ENCODE data around the gene METTL21C. TPM values are rescaled to one million over a fixed set of nuclear protein-coding genes. Genes with fewer than 3 reads are reported as not detected.
A peak's percentile ranks its signal among the peaks of the same experiment; 100 is the strongest.

METTL21C gene
- total RNA-seq, 6 experiments from 2014 or later, result not detected

DNA sequence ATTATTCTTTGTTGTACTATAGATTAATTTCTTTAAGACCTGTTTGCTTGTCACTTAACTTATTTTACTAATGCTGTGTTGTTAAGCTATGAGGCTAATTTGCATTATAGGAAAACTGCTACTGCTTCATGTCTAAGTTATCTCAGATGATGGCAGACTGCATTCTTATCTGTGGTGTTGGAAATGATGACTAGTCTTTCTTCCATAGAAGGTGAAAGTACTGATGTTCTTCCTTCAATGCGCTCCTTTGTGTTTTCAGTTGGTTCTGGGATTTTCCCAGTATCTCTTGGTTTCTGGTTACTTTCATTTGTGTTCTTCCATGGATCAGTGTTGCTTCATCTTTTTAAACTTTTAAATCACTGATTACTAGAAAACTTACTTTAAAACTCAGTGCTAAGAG lies 51.2 kb downstream of the METTL21C start:
- TF ChIP-seq, protein P1, sequence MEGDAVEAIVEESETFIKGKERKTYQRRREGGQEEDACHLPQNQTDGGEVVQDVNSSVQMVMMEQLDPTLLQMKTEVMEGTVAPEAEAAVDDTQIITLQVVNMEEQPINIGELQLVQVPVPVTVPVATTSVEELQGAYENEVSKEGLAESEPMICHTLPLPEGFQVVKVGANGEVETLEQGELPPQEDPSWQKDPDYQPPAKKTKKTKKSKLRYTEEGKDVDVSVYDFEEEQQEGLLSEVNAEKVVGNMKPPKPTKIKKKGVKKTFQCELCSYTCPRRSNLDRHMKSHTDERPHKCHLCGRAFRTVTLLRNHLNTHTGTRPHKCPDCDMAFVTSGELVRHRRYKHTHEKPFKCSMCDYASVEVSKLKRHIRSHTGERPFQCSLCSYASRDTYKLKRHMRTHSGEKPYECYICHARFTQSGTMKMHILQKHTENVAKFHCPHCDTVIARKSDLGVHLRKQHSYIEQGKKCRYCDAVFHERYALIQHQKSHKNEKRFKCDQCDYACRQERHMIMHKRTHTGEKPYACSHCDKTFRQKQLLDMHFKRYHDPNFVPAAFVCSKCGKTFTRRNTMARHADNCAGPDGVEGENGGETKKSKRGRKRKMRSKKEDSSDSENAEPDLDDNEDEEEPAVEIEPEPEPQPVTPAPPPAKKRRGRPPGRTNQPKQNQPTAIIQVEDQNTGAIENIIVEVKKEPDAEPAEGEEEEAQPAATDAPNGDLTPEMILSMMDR (IDR thresholded peaks at IDR 0.05), result no peak
- Mint-ChIP-seq H3K9me3 (no peaks in the 10 kb centered on the region), H3K27ac (0 out of 2 replicates have a peak overlapping the region, but pooled peaks have one; percentile 1), H3K4me1 (ENCODE audit: low read depth) (no peaks in the 10 kb centered on the region), H3K27me3 (ENCODE audit: insufficient read depth) (no peaks in the 10 kb centered on the region), H3K4me3 (no peak overlapping the region), H3K36me3 (ENCODE audit: low read depth) (peaks cover 14% of the 10 kb centered on the region)
- no peak for DNase-seq

DNA sequence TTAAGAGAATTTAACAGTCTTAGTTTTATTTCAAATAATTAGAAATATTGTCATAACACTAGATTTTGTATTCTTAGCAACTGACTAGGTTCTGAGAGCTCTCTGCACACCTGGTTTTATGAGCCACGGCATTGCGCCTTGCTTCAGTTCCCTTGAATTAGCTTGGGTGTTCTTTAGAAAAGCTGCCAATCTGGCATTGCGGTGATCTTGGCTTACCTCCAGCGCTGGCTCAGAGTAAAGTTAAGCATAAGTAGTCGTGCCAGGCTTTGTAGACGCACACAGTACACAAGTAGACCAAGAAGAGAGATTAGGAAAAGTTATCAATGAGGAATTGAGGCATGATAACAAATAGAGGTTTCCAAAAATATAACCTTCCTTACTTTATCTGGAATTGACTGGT lies 52.4 kb downstream of the METTL21C start:
- Mint-ChIP-seq H3K36me3 (ENCODE audit: low read depth) (peaks cover 26% of the 10 kb centered on the region), H3K9me3 (no peaks in the 10 kb centered on the region), H3K27me3 (ENCODE audit: insufficient read depth) (no peaks in the 10 kb centered on the region), H3K4me1 (ENCODE audit: low read depth) (no peaks in the 10 kb centered on the region), H3K4me3 (no peak overlapping the region), H3K27ac (no peak overlapping the region)
- TF ChIP-seq, protein P1 (IDR thresholded peaks at IDR 0.05), result no peak
- DNase-seq, result no peak

DNA sequence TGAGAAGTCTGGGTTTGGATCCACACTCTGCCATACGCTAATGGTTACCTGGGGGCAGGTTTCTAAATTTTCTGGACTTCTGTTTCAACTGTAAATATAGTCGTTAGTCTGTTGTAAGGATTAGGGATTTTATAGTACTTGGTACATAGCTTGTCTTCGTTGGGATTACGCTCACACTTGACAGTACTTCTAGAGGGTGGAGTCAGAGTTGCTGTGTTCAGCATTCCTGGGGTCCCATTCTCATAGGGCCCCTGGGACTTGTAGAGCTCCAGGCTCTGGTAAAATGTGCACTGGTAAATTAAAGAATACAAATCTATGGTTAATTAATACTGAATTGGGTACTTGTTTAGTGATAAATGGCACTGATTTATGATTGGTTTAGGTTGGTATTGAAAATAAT lies 52.8 kb downstream of the METTL21C start:
- no peak for DNase-seq
- Mint-ChIP-seq H3K4me1 (ENCODE audit: low read depth) (no peaks in the 10 kb centered on the region), H3K36me3 (ENCODE audit: low read depth) (peaks cover 28% of the 10 kb centered on the region), H3K27ac (no peak overlapping the region), H3K27me3 (ENCODE audit: insufficient read depth) (no peaks in the 10 kb centered on the region), H3K9me3 (no peaks in the 10 kb centered on the region), H3K4me3 (no peak overlapping the region)
- TF ChIP-seq, protein P1 (IDR thresholded peaks at IDR 0.05), result no peak

DNA sequence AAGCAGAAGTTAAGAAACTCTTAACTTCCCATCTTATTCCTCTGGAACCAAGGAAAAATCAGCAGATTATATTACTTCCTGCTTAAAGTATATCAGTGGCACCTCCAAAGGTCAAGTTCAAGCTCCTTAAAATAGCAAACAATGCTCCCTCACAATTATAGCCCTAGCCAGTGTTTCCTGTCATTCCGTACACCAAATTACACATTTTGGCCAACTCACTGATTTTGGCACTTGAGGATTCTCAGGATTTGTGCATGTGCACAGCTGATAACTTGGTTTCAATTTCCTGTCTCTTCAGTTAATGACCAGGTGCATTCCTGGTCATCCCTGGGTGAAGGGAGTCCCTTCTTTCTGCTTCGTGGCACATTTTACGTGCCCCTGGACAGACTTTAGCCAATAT lies 56.1 kb downstream of the METTL21C start:
- Mint-ChIP-seq H3K9me3 (no peaks in the 10 kb centered on the region), H3K4me3 (no peak overlapping the region), H3K4me1 (ENCODE audit: low read depth) (no peaks in the 10 kb centered on the region), H3K27me3 (ENCODE audit: insufficient read depth) (no peaks in the 10 kb centered on the region; the same call in 1 of the 2 replicates), H3K36me3 (ENCODE audit: low read depth) (peaks cover 39% of the 10 kb centered on the region), H3K27ac (no peak overlapping the region)
- TF ChIP-seq, protein P1 (IDR thresholded peaks at IDR 0.05), result no peak
- no peak for DNase-seq

Other genes starting within 250 kb of the METTL21C start
- gene TPP2, start 98.1 kb downstream of the METTL21C start, total RNA-seq (2021; fragmentation: NEBNext Ultra II Directional; extraction: Animal tissue kit (Norgen Biotek cat#: 25700)), result 10 to 100 TPM; 41.9 to 52.5 (median 44.6) TPM
- gene TEX30, start 78.7 kb upstream of the METTL21C start, total RNA-seq (2021; fragmentation: NEBNext Ultra II Directional; extraction: Animal tissue kit (Norgen Biotek cat#: 25700)), result 10 to 100 TPM in 5 of 6 experiments, 1 to 10 TPM in 1; 9.0 to 19.4 (median 16.2) TPM
- gene POGLUT2, start 103.9 kb upstream of the METTL21C start, total RNA-seq (2021; fragmentation: NEBNext Ultra II Directional; extraction: Animal tissue kit (Norgen Biotek cat#: 25700)), result 10 to 100 TPM; 12.0 to 26.8 (median 13.8) TPM
- gene BIVM, start 104.1 kb upstream of the METTL21C start, total RNA-seq (2021; fragmentation: NEBNext Ultra II Directional; extraction: Animal tissue kit (Norgen Biotek cat#: 25700)), result 10 to 100 TPM; 16.6 to 24.0 (median 18.9) TPM
- gene ERCC5, start 151.0 kb upstream of the METTL21C start, total RNA-seq (2021; fragmentation: NEBNext Ultra II Directional; extraction: Animal tissue kit (Norgen Biotek cat#: 25700)), result 10 to 100 TPM; 54.1 to 64.4 (median 59.8) TPM